Spleen (tissue), 7 donors: ENCODE results near the gene LONRF2.

Experiments used
- POLR2A ChIP-seq, 3 donors: fragments of 450-650 bp; IDR thresholded peaks; one replicate each; pipeline ENCODE4 v1.5.1; 2017; ENCODE audit warnings: antibody characterized with exemption in 3 of 3, mild to moderate bottlenecking in 1 of 3
- TF ChIP-seq, protein P1 (sequence below), 11 experiments: fragments of 200-600 bp in 7 of 11; fragments of 450-650 bp in 4 of 11; sonication (generic) in 4 of 11; IDR thresholded peaks in 8 of 11; conservative IDR thresholded peaks in 3 of 11; 1 replicate in 7 of 11; 2 replicates in 4 of 11; pipeline versions ENCODE4 v1.4.0 to v1.8.0; 2016 to 2021; ENCODE audit warnings: antibody characterized with exemption in 11 of 11, inconsistent platforms in 4 of 11, mild to moderate bottlenecking in 1 of 11
- donor health status: DM: no; HTN: no; CAD: no; lungs with moderate emphysema.
- donor health status: DM: no; HTN: no; CAD: no.
- donor health status: DM: no; HTN: no; CAD: no.

DNA sequence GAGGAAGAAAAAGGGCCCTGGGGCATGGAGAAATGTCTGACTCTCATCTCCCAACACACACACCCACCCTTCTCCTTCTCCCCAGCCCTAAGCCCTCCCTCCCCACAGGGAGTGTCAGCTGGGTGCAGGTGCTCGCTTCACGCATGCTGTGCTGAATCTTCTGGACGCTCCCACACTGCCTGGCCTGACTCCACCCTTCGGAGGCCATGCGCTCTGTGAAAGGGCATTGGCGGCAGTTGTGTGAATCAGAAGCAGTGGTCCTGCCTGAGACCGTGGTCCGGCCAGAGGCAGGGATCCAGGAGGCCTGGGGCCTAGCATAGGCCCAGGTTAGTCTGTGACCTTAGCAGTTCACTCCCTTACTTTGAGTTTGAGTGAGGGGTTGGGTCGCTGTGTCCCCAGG is 57.1 kb downstream of the LONRF2 start:
- TF ChIP-seq POLR2A (IDR thresholded peaks at IDR 0.05): no peak
- TF ChIP-seq, protein P1, sequence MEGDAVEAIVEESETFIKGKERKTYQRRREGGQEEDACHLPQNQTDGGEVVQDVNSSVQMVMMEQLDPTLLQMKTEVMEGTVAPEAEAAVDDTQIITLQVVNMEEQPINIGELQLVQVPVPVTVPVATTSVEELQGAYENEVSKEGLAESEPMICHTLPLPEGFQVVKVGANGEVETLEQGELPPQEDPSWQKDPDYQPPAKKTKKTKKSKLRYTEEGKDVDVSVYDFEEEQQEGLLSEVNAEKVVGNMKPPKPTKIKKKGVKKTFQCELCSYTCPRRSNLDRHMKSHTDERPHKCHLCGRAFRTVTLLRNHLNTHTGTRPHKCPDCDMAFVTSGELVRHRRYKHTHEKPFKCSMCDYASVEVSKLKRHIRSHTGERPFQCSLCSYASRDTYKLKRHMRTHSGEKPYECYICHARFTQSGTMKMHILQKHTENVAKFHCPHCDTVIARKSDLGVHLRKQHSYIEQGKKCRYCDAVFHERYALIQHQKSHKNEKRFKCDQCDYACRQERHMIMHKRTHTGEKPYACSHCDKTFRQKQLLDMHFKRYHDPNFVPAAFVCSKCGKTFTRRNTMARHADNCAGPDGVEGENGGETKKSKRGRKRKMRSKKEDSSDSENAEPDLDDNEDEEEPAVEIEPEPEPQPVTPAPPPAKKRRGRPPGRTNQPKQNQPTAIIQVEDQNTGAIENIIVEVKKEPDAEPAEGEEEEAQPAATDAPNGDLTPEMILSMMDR (IDR thresholded peaks at IDR 0.05 in 8 of 11, conservative IDR thresholded peaks at IDR 0.05 in 3 of 11): no peak
